ENCODE measurements around the gene INTU. TPM values are rescaled to one million over a fixed set of nuclear protein-coding genes. Genes with fewer than 3 reads are reported as not detected.

Gene INTU
- total RNA-seq, 2 experiments from 2014 or later = 0.16 to 0.29 TPM

DNA sequence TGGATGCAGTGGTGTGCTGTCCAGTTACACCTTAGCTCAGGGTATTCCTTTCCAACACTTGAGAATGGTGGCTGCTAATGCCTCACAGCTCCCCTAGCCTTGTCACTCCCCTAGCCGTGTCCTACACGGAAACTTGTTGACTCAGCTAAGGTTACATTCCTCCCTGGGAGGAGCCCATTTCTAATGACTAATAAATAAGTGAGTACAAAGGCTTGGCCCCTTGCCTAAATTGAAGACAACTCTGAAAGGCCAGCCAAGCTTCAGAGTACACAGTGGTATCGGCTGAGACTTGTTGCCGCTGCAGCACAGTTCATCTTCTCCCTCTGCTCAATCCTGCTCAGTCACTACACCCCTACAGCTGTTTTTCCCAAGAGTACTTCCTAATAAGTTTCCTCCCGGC lies 76.2 kb downstream of the INTU start:
- intact Hi-C loops (cut with micrococcal nuclease) = no loop called here
- POLR2A ChIA-PET = no interaction called here
- Mint-ChIP-seq H3K4me3 (no peak overlapping the region), H3K36me3 (ENCODE audit: low read depth) (no peaks in the 10 kb centered on the region), H3K27ac (no peak overlapping the region), H3K9me3 (no peaks in the 10 kb centered on the region), H3K27me3 (no peaks in the 10 kb centered on the region), H3K4me1 (ENCODE audit: low read depth) (no peaks in the 10 kb centered on the region)
- CTCF ChIA-PET = no interaction called here
- TF ChIP-seq CTCF (IDR thresholded peaks at IDR 0.05) = no peak
- no peak for DNase-seq
- ATAC-seq = no peak

GRCh38 chr4:127709456-127709855 lies 76.7 kb downstream of the INTU start:
- no peak for TF ChIP-seq CTCF (IDR thresholded peaks at IDR 0.05)
- POLR2A ChIA-PET = no interaction called here
- no peak overlapping the region for H3K4me3 Mint-ChIP-seq
- H3K27me3 Mint-ChIP-seq = no peaks in the 10 kb centered on the region
- no peak overlapping the region for H3K27ac Mint-ChIP-seq
- H3K36me3 Mint-ChIP-seq (ENCODE audit: low read depth) = no peaks in the 10 kb centered on the region
- intact Hi-C loops (cut with micrococcal nuclease) = no loop called here
- ATAC-seq = no peak
- DNase-seq = no peak
- no peaks in the 10 kb centered on the region for H3K9me3 Mint-ChIP-seq
- no peaks in the 10 kb centered on the region for H3K4me1 Mint-ChIP-seq (ENCODE audit: low read depth)
- CTCF ChIA-PET = no interaction called here

GRCh38 chr4:127730142-127730913 lies 97.6 kb downstream of the INTU start, which contains the start of gene SLC25A31:
Gene SLC25A31 (plus strand): TSS chr4:127730400. CDS start chr4:127730546, 146 bp downstream.
- peaks cover 2% of the 10 kb centered on the region for H3K9me3 Mint-ChIP-seq
- H3K4me1 Mint-ChIP-seq (ENCODE audit: low read depth) = no peaks in the 10 kb centered on the region
- peaks cover 4% of the 10 kb centered on the region for H3K27me3 Mint-ChIP-seq
- intact Hi-C loops (cut with micrococcal nuclease) = no loop called here
- H3K4me3 Mint-ChIP-seq = no peak within 1 kb of the TSS
- ChIA-PET POLR2A (no interaction called here), CTCF (interaction anchor here (0.8 to 1.4 kb wide), 2 partner anchors 9 to 125 kb away, joined by 3 to 4 read pairs; no protein-coding TSS in a partner anchor)
- DNase-seq (no peak), ATAC-seq (no peak)
- no peak within 1 kb of the TSS for H3K27ac Mint-ChIP-seq
- no peaks in the 10 kb centered on the region for H3K36me3 Mint-ChIP-seq (ENCODE audit: low read depth)
- no peak for TF ChIP-seq CTCF (IDR thresholded peaks at IDR 0.05)

- TF ChIP-seq CTCF (IDR thresholded peaks at IDR 0.05) = no peak
- DNase-seq = no peak
- no peak for ATAC-seq
- H3K9me3 Mint-ChIP-seq = peaks cover 2% of the 10 kb centered on the region
- ChIA-PET POLR2A (no interaction called here), CTCF (interaction anchor here (1.0 to 2.9 kb wide), 5 partner anchors 11 to 130 kb away, joined by 3 to 11 read pairs (median 7); no protein-coding TSS in a partner anchor)
- intact Hi-C loops (cut with micrococcal nuclease) = no loop called here
- H3K36me3 Mint-ChIP-seq (ENCODE audit: low read depth) = no peaks in the 10 kb centered on the region
- peaks cover 4% of the 10 kb centered on the region for H3K27me3 Mint-ChIP-seq
- H3K27ac Mint-ChIP-seq = no peak overlapping the region
- H3K4me1 Mint-ChIP-seq (ENCODE audit: low read depth) = no peaks in the 10 kb centered on the region
- no peak overlapping the region for H3K4me3 Mint-ChIP-seq
Observed at GRCh38 chr4:127731406-127731805, 98.6 kb downstream of the INTU start.

DNA sequence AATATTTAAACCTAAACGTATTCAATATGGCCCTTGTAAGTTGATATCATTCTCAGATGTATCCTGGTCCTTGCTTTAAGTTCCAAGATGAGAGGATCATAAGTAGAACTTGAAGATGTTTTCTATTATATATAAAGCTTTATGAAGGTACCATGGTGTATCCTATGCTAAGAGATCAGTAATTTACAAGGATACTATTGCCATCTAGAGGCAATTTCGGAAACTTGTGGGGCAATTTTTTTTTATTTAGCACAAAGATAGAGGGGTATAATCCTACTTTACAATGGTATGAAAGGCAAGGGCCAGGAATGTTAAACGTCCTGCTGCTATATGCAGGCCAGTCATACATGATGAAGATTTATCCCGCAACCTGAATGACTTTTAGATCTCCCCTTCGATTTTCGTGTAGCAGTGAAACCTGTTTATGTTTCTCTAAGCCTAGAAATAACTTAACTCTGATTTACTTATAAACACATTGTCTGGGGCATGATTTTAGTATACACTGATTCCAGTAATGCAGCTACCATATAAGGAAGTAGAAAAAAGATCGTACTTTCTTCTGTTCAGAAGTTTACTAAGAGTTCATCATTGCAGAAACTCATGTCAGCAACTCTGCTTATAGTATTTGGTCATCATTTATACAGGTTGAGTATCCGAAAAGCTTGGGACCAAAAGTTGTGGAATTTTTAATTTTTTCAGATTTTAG lies 100.0 kb downstream of the INTU start:
- DNase-seq (no peak), ATAC-seq (no peak)
- Mint-ChIP-seq H3K9me3 (peaks cover 2% of the 10 kb centered on the region), H3K4me1 (ENCODE audit: low read depth) (no peaks in the 10 kb centered on the region), H3K27me3 (peaks cover 2% of the 10 kb centered on the region), H3K36me3 (ENCODE audit: low read depth) (no peaks in the 10 kb centered on the region), H3K4me3 (no peak overlapping the region), H3K27ac (no peak overlapping the region)
- TF ChIP-seq CTCF (IDR thresholded peaks at IDR 0.05) = no peak
- intact Hi-C loops (cut with micrococcal nuclease) = loop anchor here (2.0 kb wide), 1 partner anchor 128 kb away; no protein-coding TSS in a partner anchor
- POLR2A ChIA-PET = no interaction called here
- CTCF ChIA-PET = interaction anchor here (0.6 to 2.9 kb wide), 13 partner anchors 8 to 318 kb away, joined by 3 to 11 read pairs (median 4); partner anchors contain the start of gene HSPA4L
